ENCODE results near the gene GLS2. TPM values are rescaled to one million over a fixed set of nuclear protein-coding genes. Genes with fewer than 3 reads are reported as not detected.
A peak's percentile ranks its signal among the peaks of the same experiment; 100 is the strongest.

GLS2 gene
- total and polyA plus RNA-seq, 10 donors, result 0.83 to 2.4 (median 1.7) TPM

DNA sequence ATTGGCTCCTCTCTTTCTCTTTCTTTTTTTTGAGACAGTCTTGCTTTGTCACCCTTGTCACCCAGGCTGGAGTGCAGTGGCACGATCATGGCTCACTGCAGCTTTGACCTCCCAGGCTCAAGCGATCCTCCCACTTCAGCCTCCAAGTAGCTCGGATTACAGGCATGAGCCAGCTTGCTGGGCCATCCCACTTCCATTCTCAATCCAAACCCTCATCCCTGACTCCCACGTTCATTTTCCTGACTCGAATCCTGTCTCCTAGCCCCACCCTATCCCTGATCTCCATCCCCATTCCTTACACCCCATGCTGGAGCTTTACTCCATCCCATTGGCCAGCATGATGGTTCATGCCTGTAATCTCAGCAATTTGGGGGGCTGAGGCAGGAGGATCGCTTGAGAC lies 11.8 kb downstream of the GLS2 start:
- Histone ChIP-seq H3K27ac (no peak overlapping the region), H3K4me1 (peaks cover 0 to 15% (median under 1%) of the 10 kb centered on the region in 6 donors), H3K36me3 (peaks cover 0 to 33% (median 3%) of the 10 kb centered on the region in 6 donors), H3K4me3 (no peak overlapping the region), H3K9me3 (no peaks in the 10 kb centered on the region), H3K27me3 (replicated peaks in 1 of 7) (no peaks in the 10 kb centered on the region)
- DNase-seq, result no peak
- TF ChIP-seq, protein P1, sequence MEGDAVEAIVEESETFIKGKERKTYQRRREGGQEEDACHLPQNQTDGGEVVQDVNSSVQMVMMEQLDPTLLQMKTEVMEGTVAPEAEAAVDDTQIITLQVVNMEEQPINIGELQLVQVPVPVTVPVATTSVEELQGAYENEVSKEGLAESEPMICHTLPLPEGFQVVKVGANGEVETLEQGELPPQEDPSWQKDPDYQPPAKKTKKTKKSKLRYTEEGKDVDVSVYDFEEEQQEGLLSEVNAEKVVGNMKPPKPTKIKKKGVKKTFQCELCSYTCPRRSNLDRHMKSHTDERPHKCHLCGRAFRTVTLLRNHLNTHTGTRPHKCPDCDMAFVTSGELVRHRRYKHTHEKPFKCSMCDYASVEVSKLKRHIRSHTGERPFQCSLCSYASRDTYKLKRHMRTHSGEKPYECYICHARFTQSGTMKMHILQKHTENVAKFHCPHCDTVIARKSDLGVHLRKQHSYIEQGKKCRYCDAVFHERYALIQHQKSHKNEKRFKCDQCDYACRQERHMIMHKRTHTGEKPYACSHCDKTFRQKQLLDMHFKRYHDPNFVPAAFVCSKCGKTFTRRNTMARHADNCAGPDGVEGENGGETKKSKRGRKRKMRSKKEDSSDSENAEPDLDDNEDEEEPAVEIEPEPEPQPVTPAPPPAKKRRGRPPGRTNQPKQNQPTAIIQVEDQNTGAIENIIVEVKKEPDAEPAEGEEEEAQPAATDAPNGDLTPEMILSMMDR (IDR thresholded peaks at IDR 0.05 in 8 of 11, conservative IDR thresholded peaks at IDR 0.05 in 3 of 11), result no peak
- TF ChIP-seq POLR2A (IDR thresholded peaks at IDR 0.05), result no peak
- WGBS, 5 donors, result 78 to 89% (median 87%) methylated on average over 6 of the region's 6 CpGs
- intact Hi-C loops (cut with DNase I; ENCODE audit: low total_unique reads), result no loop called here

DNA sequence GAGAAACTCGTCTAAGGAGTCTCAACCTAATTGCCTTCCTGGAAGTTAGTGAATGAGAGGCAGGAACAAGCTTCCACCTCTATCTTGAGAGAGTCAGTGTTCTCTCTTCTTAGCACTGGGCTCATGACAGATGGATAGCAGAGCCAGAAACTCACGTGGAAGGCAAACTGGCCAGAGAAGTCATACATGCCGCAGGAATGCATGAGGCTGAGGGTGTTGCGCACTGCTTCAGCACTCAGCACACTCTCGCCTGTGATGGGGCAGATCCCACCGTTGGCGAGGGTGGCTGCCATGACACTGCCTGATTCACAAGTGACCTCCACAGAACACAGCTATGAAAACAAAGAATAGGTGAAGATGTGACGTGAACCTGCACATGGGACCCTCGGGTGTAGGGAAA lies 13.6 kb downstream of the GLS2 start:
- no peak for DNase-seq
- H3K27ac ChIP-seq, result no peak overlapping the region
- H3K27me3 ChIP-seq (replicated peaks in 1 of 7), result no peaks in the 10 kb centered on the region
- peaks cover 6 to 28% (median 17%) of the 10 kb centered on the region in 6 donors for H3K4me1 ChIP-seq
- no peaks in the 10 kb centered on the region for H3K9me3 ChIP-seq
- TF ChIP-seq POLR2AphosphoS5 (IDR thresholded peaks at IDR 0.05), result no peak
- TF ChIP-seq POLR2A (IDR thresholded peaks at IDR 0.05), result no peak
- TF ChIP-seq, protein P1 (IDR thresholded peaks at IDR 0.05 in 8 of 11, conservative IDR thresholded peaks at IDR 0.05 in 3 of 11), result no peak
- WGBS, 5 donors, result 90 to 94% (median 93%) methylated on average over 9 of the region's 9 CpGs
- intact Hi-C loops (cut with DNase I; ENCODE audit: low total_unique reads), result no loop called here
- H3K4me3 ChIP-seq, result no peak overlapping the region
- H3K36me3 ChIP-seq, result peaks cover 0 to 35% (median 3%) of the 10 kb centered on the region in 6 donors

DNA sequence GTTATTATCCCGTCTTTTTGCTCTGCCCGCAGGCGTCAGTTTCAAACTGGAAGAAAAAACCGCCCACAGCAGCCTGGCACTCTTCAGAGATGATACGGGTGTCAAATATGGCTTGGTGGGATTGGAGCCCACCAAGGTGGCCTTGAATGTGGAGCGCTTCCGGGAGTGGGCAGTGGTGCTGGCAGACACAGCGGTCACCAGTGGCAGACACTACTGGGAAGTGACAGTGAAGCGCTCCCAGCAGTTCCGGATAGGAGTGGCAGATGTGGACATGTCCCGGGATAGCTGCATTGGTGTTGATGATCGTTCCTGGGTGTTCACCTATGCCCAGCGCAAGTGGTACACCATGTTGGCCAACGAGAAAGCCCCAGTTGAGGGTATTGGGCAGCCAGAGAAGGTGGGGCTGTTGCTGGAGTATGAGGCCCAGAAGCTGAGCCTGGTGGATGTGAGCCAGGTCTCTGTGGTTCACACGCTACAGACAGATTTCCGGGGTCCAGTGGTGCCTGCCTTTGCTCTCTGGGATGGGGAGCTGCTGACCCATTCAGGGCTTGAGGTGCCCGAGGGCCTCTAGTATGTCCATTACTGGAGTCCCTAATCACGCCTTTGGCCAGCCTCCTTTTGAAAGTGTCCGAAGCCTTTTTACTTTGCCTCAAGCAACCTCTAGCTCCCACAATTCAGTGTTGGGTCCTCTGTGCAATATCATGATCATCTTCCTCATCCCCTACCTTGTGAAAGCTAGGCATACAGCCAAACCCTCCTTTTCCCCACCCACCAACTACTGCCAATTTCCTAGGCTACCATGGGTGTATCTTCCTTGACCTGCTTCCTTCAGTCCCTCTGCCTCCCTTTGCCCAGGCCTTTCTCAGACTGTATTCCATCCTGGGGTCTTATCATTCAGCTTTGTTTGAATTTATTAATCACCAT lies 18.7 kb downstream of the GLS2 start:
- H3K9me3 ChIP-seq, result no peaks in the 10 kb centered on the region
- no peaks in the 10 kb centered on the region for H3K27me3 ChIP-seq (replicated peaks in 1 of 7)
- DNase-seq, result peak; percentile 84
- peak overlapping the region; percentile 64 to 97 (median 78) for H3K4me3 ChIP-seq
- peaks cover 11 to 50% (median 36%) of the 10 kb centered on the region in 6 donors for H3K4me1 ChIP-seq
- WGBS, 5 donors, result 37 to 44% (median 40%) methylated on average over 18 to 19 of the region's 19 CpGs
- no peak for TF ChIP-seq POLR2A (IDR thresholded peaks at IDR 0.05)
- TF ChIP-seq POLR2AphosphoS5 (IDR thresholded peaks at IDR 0.05), result no peak
- TF ChIP-seq, protein P1 (IDR thresholded peaks at IDR 0.05 in 8 of 11, conservative IDR thresholded peaks at IDR 0.05 in 3 of 11), result no peak
- intact Hi-C loops (cut with DNase I; ENCODE audit: low total_unique reads), result loop anchor here (10.0 kb wide), 1 partner anchor 134 kb away; the partner anchor contains the start of genes IL23A and PAN2
- peaks cover 0 to 29% (median 3%) of the 10 kb centered on the region in 6 donors for H3K36me3 ChIP-seq
- peak overlapping the region; percentile 87 to 98 (median 93) for H3K27ac ChIP-seq
